Stimulated activated naive CD8-positive, alpha-beta T cell treated with anti-CD3 and anti-CD28 coated beads, Interleukin-15, Interleukin-2, amounts not matched to agents 100 ng/mL and 50 ng/mL, for 24 hours (primary cell): ENCODE results near the gene ATP9B.
A peak's percentile ranks its signal among the peaks of the same experiment; 100 is the strongest.

ENCODE experiments used
- H3K27ac Mint-ChIP-seq: one replicate; pipeline ENCODE4 v1.8.0; 2021; ENCODE audit warnings: mild to moderate bottlenecking, mixed read lengths
- H3K27me3 Mint-ChIP-seq: one replicate; pipeline ENCODE4 v1.8.0; 2021; ENCODE audit warnings: mixed read lengths
- H3K36me3 Mint-ChIP-seq: one replicate; pipeline ENCODE4 v1.8.0; 2021; ENCODE audit warnings: low read depth, mixed read lengths
- H3K4me1 Mint-ChIP-seq: one replicate; pipeline ENCODE4 v1.8.0; 2021; ENCODE audit warnings: low read depth, mixed read lengths
- H3K4me3 Mint-ChIP-seq: one replicate; pipeline ENCODE4 v1.8.0; 2021; ENCODE audit warnings: mild to moderate bottlenecking, mixed read lengths
- H3K9me3 Mint-ChIP-seq: one replicate; pipeline ENCODE4 v1.8.0; 2021; ENCODE audit warnings: mixed read lengths

ATP9B gene

DNA sequence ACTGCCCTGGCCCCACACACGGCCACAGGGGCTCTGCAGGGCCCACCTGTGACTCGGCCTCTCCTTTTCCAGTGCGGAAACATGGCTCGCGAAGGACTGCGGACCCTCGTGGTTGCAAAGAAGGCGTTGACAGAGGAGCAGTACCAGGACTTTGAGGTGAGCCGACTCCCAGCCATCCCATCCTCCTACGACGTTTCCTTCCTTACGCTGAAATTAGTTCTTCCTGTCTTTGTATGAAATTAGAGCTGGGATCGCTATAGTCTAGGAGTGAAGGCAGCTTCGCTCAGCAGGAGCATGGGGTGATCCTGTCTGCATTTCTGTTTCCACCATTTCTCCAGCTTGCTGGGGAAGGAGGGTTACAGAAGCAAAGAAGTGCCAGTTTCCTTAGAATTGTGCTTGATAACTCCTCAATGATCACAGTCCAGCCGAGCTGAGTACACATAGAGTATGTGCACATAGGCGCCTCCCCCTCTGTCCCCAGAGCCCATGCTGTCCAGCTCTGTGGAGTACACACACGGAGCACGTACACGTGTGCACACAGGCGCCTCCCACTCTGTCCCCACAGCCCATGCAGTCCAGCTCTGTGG lies 267.5 kb downstream of the ATP9B start:
- no peaks in the 10 kb centered on the region for H3K4me1 Mint-ChIP-seq
- H3K4me3 Mint-ChIP-seq, result no peak overlapping the region
- peaks cover 13% of the 10 kb centered on the region for H3K9me3 Mint-ChIP-seq
- H3K36me3 Mint-ChIP-seq, result peaks cover 39% of the 10 kb centered on the region
- no peaks in the 10 kb centered on the region for H3K27me3 Mint-ChIP-seq
- no peak overlapping the region for H3K27ac Mint-ChIP-seq

DNA sequence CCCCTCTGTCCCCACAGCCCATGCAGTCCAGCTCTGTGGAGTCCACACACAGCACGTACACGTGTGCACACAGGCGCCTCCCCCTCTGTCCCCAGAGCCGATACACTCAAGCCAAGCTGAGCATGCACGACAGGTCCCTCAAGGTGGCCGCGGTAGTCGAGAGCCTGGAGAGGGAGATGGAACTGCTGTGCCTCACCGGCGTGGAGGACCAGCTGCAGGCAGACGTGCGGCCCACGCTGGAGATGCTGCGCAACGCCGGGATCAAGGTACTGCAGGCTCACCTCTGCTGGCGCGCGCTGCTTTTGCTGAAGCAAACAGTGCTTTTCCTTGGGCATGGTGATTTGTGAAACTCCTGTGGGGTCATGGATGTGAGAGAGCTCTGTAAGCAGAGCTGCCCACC lies 268.0 kb downstream of the ATP9B start:
- peaks cover 13% of the 10 kb centered on the region for H3K9me3 Mint-ChIP-seq
- H3K36me3 Mint-ChIP-seq, result peaks cover 39% of the 10 kb centered on the region
- H3K27ac Mint-ChIP-seq, result no peak overlapping the region
- no peaks in the 10 kb centered on the region for H3K4me1 Mint-ChIP-seq
- no peak overlapping the region for H3K4me3 Mint-ChIP-seq
- no peaks in the 10 kb centered on the region for H3K27me3 Mint-ChIP-seq

DNA sequence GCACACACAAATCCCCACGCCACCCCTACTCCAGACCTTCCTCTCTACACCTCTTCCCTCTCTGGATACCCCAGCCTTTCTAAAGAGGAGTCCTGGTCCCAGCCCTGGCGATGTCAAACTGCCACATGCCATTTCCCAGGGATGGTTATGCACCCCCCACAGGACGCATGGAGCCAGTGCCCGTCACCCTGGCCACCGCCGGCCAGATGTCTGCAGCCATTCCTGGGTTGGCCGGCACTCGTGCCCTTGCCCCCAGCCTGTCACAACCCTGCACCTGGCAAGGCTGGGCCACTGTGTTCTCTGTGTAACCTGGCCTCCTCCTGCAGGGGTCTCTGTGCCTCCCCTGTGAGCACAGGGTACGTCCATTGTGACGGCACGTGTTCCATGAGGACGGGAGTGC lies 268.4 kb downstream of the ATP9B start:
- peaks cover 39% of the 10 kb centered on the region for H3K36me3 Mint-ChIP-seq

DNA sequence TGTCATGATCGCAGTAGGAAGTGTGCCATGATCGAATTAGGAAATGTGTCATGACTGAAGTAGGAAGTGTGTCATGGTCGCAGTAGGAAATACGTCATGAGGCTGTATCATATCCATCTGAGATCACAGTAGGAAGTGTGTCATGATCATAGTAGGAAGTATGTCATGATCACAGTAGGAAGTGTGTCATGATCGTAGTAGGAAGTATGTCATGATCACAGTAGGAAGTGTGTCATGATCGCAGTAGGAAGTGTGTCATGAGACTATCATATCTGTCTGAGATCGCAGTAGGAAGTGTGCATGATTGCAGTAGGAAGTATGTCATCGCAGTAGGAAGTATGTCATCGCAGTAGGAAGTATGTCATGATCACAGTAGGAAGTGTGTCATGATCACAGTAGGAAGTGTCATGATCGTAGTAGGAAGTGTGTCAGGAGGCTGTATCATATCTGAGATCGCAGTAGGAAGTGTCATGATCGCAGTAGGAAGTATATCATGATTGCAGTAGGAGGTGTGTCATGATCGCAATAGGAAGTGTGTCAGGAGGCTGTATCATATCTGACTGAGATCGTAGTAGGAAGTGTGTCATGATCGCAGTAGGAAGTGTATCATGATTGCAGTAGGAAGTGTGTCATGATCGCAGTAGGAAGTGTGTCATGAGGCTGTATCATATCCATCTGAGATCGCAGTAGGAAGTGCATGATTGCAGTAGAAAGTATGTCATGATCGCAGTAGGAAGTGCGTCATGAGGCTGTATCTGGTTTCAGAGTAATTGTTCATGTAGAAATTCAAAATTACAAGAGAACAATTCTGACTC lies 270.1 kb downstream of the ATP9B start:
- no peak overlapping the region for H3K4me3 Mint-ChIP-seq
- no peaks in the 10 kb centered on the region for H3K4me1 Mint-ChIP-seq
- no peaks in the 10 kb centered on the region for H3K27me3 Mint-ChIP-seq
- H3K27ac Mint-ChIP-seq, result peak overlapping the region; percentile 17
- peaks cover 13% of the 10 kb centered on the region for H3K9me3 Mint-ChIP-seq
- H3K36me3 Mint-ChIP-seq, result peaks cover 44% of the 10 kb centered on the region

More for the DNA sequence above, 268.4 kb downstream of the ATP9B start:
- H3K4me3 Mint-ChIP-seq, result no peak overlapping the region
- peaks cover 13% of the 10 kb centered on the region for H3K9me3 Mint-ChIP-seq
- no peaks in the 10 kb centered on the region for H3K4me1 Mint-ChIP-seq
- no peaks in the 10 kb centered on the region for H3K27me3 Mint-ChIP-seq
- no peak overlapping the region for H3K27ac Mint-ChIP-seq

DNA sequence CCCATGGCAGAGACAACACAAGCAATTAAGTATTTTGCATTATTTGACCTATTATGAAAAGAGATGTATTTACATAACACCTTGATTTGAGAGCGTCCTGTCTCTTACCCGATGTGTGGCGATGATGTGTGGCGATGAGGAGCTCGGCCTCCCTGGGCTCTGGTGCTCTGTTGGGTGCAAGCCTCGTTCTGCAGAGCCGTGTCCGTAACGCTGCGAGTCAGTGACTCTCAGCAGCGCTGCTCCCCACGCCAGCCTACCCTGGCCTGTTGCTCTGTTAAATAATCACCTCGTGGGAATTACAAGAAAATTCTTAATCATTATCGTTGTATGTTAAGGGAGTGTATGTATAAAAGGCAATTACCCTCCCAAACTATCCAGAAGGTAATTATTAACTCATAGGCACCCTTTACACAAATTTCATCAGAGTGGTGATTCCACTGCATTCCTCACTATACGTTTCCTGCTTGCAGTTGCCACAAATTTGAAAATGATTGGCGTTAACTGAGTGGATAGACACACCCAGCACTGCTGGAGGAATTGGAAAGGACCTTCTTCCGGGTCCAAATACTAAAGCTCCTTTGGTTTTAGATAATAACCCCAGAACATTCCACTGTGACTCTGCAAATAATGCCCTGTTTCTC lies 274.5 kb downstream of the ATP9B start:
- Mint-ChIP-seq H3K27ac (no peak overlapping the region), H3K36me3 (peaks cover 50% of the 10 kb centered on the region), H3K9me3 (peaks cover 9% of the 10 kb centered on the region), H3K4me1 (no peaks in the 10 kb centered on the region), H3K27me3 (no peaks in the 10 kb centered on the region), H3K4me3 (no peak overlapping the region)

DNA sequence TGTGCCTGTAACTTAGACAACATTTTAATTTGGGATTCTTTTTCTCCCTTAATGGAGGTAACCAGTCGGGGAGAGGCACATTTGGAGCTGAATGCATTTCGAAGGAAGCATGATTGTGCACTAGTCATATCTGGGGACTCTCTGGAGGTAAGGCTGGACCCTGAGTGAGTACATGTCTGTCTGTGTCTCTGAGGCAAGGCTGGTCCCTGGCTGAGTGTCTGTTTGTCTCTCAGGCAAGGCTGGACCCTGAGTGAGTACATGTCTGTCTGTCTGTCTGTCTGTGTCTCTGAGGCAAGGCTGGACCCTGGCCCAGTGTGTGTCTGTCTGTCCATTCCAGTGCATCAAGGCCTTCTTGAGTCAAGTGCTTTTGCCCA lies 275.0 kb downstream of the ATP9B start:
- H3K27me3 Mint-ChIP-seq, result no peaks in the 10 kb centered on the region
- peaks cover 4% of the 10 kb centered on the region for H3K9me3 Mint-ChIP-seq
- peaks cover 45% of the 10 kb centered on the region for H3K36me3 Mint-ChIP-seq
- H3K27ac Mint-ChIP-seq, result no peak overlapping the region
- no peaks in the 10 kb centered on the region for H3K4me1 Mint-ChIP-seq
- no peak overlapping the region for H3K4me3 Mint-ChIP-seq

DNA sequence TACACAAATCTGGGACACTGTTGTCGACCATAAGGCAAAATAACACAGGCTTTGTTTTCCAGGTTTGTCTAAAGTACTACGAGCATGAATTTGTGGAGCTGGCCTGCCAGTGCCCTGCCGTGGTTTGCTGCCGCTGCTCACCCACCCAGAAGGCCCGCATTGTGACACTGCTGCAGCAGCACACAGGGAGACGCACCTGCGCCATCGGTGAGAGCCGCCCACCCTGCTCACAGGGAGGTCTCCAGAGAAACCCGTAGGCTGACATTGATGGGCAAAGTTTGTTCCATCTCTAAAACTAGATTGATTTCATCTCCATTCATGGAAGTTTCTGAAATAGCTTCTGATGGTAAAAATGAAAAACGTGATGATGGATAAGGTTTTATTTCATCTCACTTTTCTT lies 276.2 kb downstream of the ATP9B start:
- Mint-ChIP-seq H3K9me3 (no peaks in the 10 kb centered on the region), H3K27me3 (no peaks in the 10 kb centered on the region), H3K27ac (no peak overlapping the region), H3K4me3 (no peak overlapping the region), H3K4me1 (no peaks in the 10 kb centered on the region), H3K36me3 (peaks cover 37% of the 10 kb centered on the region)

DNA sequence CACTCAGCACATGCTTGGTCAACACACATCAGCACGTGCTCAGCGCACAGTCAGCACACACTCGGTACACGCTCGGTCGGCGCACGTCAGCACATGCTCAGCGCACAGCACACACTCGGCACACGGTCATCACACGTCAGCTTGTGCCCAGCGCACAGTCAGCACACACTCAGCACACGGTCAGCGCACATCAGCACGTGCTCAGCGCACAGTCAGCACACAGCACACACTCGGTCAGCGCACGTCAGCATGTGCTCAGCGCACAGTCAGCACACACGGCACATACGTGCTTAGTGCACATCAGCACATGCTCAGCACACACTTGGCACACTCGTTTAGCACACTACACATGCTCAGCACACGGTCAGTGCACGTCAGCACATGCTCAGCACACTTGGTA lies 276.8 kb downstream of the ATP9B start:
- H3K36me3 Mint-ChIP-seq, result peaks cover 36% of the 10 kb centered on the region

DNA sequence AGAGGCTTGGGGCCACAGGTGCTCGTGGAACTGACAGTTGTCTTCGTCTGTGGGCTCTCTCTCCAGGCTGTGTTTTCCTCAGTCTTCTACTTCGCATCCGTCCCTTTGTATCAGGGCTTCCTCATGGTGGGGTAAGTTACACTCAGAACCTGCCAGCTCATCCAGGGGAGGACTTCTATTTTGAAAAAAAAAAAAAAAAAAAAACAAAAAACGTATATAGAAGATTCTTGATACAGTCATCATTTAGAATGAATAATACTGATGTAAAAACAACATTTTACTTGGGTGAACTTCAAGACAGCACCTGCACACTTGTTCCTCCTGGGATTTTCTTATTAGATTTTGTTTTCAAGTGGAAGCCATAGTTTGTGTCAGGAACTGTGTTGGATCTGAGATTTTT lies 278.9 kb downstream of the ATP9B start:
- Mint-ChIP-seq H3K4me1 (no peaks in the 10 kb centered on the region), H3K4me3 (no peak overlapping the region), H3K36me3 (peaks cover 42% of the 10 kb centered on the region), H3K27me3 (no peaks in the 10 kb centered on the region), H3K9me3 (no peaks in the 10 kb centered on the region), H3K27ac (no peak overlapping the region)

More for the DNA sequence above, 276.8 kb downstream of the ATP9B start:
- Mint-ChIP-seq H3K27ac (no peak overlapping the region), H3K27me3 (no peaks in the 10 kb centered on the region), H3K9me3 (no peaks in the 10 kb centered on the region), H3K4me3 (no peak overlapping the region), H3K4me1 (no peaks in the 10 kb centered on the region)

DNA sequence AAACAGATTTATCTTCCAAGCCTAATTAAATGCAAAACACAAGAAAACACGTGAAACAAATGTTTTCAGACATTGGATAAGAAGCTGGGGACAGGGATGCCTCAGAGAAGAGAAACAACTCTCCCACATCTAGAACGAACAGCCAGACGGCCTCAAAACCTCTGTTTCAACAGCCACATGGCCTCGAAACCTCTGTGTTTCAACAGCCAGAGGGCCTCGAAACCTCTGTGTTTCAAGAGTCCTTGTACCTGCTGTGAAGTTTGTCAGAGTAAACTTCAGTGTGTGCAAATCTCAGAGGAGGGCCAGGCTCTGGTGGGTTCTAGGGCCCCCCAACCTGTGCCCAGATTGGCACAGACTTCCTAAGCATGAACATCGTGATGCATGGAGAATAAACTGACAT lies 283.2 kb downstream of the ATP9B start:
- H3K36me3 Mint-ChIP-seq, result peaks cover 22% of the 10 kb centered on the region
- no peaks in the 10 kb centered on the region for H3K4me1 Mint-ChIP-seq
- H3K27ac Mint-ChIP-seq, result no peak overlapping the region
- no peaks in the 10 kb centered on the region for H3K27me3 Mint-ChIP-seq
- H3K9me3 Mint-ChIP-seq, result no peaks in the 10 kb centered on the region
- no peak overlapping the region for H3K4me3 Mint-ChIP-seq

DNA sequence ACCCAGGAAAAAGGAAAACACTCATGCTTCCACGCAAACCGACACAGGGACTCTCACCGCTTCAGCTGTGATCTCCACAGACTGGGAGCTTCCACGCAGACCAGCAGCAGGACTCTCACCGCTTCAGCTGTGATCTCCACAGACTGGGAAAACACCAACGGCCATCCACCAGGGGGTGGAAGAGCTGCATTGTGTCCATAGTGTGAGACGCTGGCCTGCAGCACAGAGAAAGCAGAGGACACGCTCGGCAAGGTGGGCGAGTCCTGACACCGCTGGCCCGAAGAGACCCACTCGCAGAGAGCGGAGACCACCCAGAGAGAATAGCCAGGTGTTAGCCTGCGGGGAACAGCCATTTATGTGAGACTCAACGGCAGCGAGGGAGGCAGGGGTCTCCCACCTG lies 284.1 kb downstream of the ATP9B start:
- H3K9me3 Mint-ChIP-seq, result no peaks in the 10 kb centered on the region
- no peaks in the 10 kb centered on the region for H3K4me1 Mint-ChIP-seq
- H3K36me3 Mint-ChIP-seq, result peaks cover 21% of the 10 kb centered on the region
- no peaks in the 10 kb centered on the region for H3K27me3 Mint-ChIP-seq
- H3K27ac Mint-ChIP-seq, result no peak overlapping the region
- no peak overlapping the region for H3K4me3 Mint-ChIP-seq

DNA sequence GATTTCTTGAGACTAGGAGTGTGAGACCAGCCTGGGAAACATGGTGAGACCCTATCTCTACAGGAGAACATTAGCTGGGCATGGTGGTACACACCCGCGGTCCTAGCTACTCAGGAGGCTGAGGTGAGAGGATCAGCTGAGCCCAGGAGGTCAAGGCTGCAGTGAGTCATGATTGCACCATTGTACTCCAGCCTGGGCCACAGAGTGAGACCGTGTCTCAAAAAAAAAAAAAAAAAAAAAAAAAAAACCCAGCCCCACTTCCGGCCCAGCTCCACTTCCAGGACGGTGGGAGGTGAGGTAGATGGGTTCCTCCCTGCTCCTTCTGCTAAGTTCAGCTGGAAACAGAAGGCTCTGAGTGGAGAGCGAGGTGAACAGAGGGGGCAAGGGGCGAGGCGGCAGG lies 285.2 kb downstream of the ATP9B start:
- no peaks in the 10 kb centered on the region for H3K27me3 Mint-ChIP-seq
- H3K27ac Mint-ChIP-seq, result no peak overlapping the region
- no peak overlapping the region for H3K4me3 Mint-ChIP-seq
- no peaks in the 10 kb centered on the region for H3K4me1 Mint-ChIP-seq
- no peaks in the 10 kb centered on the region for H3K9me3 Mint-ChIP-seq
- H3K36me3 Mint-ChIP-seq, result peaks cover 22% of the 10 kb centered on the region

DNA sequence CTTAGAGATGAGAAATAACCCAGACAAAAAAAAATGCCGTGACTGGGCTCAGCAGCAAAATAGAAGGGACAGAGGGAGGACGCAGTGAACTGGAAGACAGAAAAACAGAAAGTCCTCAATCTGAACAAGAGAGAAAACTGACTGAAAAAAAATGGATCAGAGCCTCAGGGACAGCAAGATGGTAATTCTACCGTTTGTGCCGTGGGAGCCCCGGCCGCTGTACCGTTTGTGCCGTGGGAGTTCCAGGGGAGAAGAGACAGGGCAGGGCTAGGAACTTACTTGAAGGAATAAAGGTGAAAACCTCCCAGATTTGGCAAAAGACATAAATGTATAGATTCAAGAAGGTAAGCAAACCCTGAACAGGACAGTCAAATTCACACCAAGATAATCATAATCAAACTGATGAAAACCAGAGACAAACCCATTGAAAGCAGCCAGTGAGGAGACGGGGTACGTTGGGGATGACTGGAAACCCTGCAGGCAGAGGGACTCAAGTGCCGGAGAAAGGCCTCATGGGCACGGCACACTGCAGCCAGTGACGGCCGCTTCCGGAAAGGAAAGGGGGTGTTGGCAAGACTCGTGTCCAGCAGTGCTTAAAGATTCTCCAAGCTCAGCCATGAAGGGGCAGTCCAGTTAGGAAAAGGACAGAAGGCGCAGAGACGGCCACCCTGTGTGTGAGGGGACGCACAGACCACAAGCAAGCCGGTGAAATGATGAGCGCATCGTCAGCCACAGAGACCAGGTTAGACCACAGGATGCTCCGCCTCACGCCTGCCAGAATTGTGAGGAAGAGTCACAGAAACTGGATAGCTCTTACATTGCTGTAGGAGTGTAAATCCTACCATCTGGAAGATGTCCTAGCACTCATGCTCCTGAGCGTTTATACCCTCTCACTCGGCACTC lies 286.5 kb downstream of the ATP9B start:
- no peak overlapping the region for H3K27ac Mint-ChIP-seq
- H3K36me3 Mint-ChIP-seq, result peaks cover 31% of the 10 kb centered on the region
- H3K4me3 Mint-ChIP-seq, result no peak overlapping the region
- no peaks in the 10 kb centered on the region for H3K9me3 Mint-ChIP-seq
- no peaks in the 10 kb centered on the region for H3K27me3 Mint-ChIP-seq
- H3K4me1 Mint-ChIP-seq, result no peaks in the 10 kb centered on the region

DNA sequence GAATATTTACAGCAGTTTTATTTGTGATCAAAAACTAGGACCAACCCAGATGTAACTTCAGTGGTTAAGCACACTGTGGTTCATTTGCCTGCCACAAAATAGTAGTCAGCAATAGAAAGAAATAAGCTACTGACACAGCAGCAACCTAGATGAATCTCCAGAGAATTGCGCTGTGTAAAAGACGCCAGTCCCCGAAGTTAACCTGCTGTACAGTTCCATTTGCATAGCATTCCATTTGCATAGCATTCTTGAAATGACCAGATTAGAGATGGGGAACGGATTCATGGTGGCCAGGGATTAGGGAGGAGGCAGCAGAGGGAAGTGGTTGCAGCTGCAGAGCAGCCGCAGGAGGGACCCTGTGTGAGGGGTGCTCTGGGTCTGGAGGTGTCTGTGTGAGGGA lies 287.2 kb downstream of the ATP9B start:
- peaks cover 33% of the 10 kb centered on the region for H3K36me3 Mint-ChIP-seq
- no peak overlapping the region for H3K4me3 Mint-ChIP-seq
- H3K27me3 Mint-ChIP-seq, result no peaks in the 10 kb centered on the region
- no peaks in the 10 kb centered on the region for H3K9me3 Mint-ChIP-seq
- H3K4me1 Mint-ChIP-seq, result no peaks in the 10 kb centered on the region
- no peak overlapping the region for H3K27ac Mint-ChIP-seq

DNA sequence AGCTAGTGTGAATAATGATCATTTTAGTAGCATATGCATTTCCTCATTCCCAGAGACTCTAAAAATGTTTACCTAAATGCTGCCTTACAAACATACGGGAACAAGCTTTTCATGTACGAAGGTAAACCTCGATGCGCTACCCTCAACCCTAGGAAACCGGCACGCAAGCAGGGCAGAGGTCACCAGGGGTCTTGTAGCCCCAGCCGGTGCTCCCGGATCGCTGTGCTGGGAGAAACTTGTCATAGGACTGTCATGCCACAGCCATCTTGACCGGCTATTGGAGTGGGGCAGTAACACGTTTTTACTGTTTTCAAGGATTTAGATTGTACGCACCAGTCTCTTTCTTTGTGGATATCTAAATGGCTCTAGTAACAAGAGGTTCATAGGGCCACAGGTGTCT lies 291.7 kb downstream of the ATP9B start:
- H3K36me3 Mint-ChIP-seq, result peaks cover 37% of the 10 kb centered on the region
- no peaks in the 10 kb centered on the region for H3K9me3 Mint-ChIP-seq
- H3K27ac Mint-ChIP-seq, result no peak overlapping the region
- no peaks in the 10 kb centered on the region for H3K27me3 Mint-ChIP-seq
- H3K4me1 Mint-ChIP-seq, result no peaks in the 10 kb centered on the region
- H3K4me3 Mint-ChIP-seq, result no peak overlapping the region
